Testis (tissue), 3 donors: ENCODE measurements around the gene GALNT18. TPM values are rescaled to one million over a fixed set of nuclear protein-coding genes. Genes with fewer than 3 reads are reported as not detected.
A peak's percentile ranks its signal among the peaks of the same experiment; 100 is the strongest.

Source experiments
- DNase-seq: peaks from one replicate; pipeline ENCODE4 v3.0.0-alpha.2; 2019
- H3K27ac ChIP-seq, 2 donors: fragments of 200-600 bp; sonication (generic); one replicate each; pipeline ENCODE4 v1.5.1; 2019
- H3K27me3 ChIP-seq: fragments of 200-600 bp; sonication (generic); one replicate; pipeline ENCODE4 v1.5.1; 2019
- H3K36me3 ChIP-seq: fragments of 200-600 bp; sonication (generic); one replicate; pipeline ENCODE4 v1.5.1; 2017; ENCODE audit warnings: low read depth; ENCODE audit errors: missing control alignments
- H3K4me1 ChIP-seq: fragments of 200-600 bp; sonication (generic); one replicate; pipeline ENCODE4 v1.5.1; 2019
- H3K4me3 ChIP-seq, 2 donors: fragments of 200-600 bp; sonication (generic); one replicate each; pipeline ENCODE4 v1.5.1; 2017 to 2019
- H3K9me3 ChIP-seq: fragments of 200-600 bp; sonication (generic); one replicate; pipeline ENCODE4 v1.5.1; 2017
- CTCF ChIP-seq, 3 experiments: fragments of 450-650 bp in 2 of 3; fragments of 200-600 bp in 1 of 3; sonication (generic) in 1 of 3; IDR thresholded peaks; one replicate each; pipeline ENCODE4 v1.5.1; 2016 to 2019; ENCODE audit warnings: antibody characterized with exemption in 3 of 3, mild to moderate bottlenecking in 2 of 3, moderate library complexity in 1 of 3
- POLR2A ChIP-seq: fragments of 450-650 bp; IDR thresholded peaks from one replicate; pipeline ENCODE4 v1.6.1; 2017; ENCODE audit warnings: antibody characterized with exemption, mild to moderate bottlenecking, moderate library complexity
- WGBS, 2 donors: methylation state at CpG; one replicate each; pipeline ENCODE4 v1.1.5; 2018; 5-methylcytosine and 5-hydroxymethylcytosine counted together
- intact Hi-C: fragments of 100-400 bp; cut with DNase I; formaldehyde crosslinking; loops from one replicate; pipeline ENCODE4 v1.15.1; 2023; ENCODE audit warnings: low total_unique reads
- polyA plus RNA-seq: library from polyadenylated mRNA; stranded (reverse); fragments of 350-450 nt; fragmentation: Illumina TruSeq; extraction: RNeasy Lipid Tissue Mini Kit (QIAGEN cat#74804); gene quantifications from one replicate; pipeline ENCODE4 v1.2.3, GENCODE V29; 2014; ENCODE audit warnings: low read depth, low replicate concordance; ENCODE audit not compliant: insufficient read depth
- total RNA-seq, 2 donors: library from RNA; depleted of rRNA; stranded (reverse); fragments of >200 nt; gene quantifications; one replicate each; pipeline ENCODE4 v1.2.3, GENCODE V29; 2016

GALNT18 gene
- total and polyA plus RNA-seq, 3 donors from 2014 or later, result 39.2 to 106 (median 73.9) TPM

GRCh38 chr11:11580841-11581411 lies 40.9 kb downstream of the GALNT18 start:
- H3K4me3 ChIP-seq, result no peak overlapping the region
- intact Hi-C loops, result no loop called here
- H3K4me1 ChIP-seq, result peaks cover 12% of the 10 kb centered on the region
- DNase-seq, result peak; percentile 44
- WGBS, 2 donors, result 42 to 43% methylated on average over 6 to 10 of the region's 10 CpGs
- no peaks in the 10 kb centered on the region for H3K36me3 ChIP-seq
- H3K27ac ChIP-seq, result no peak overlapping the region
- H3K27me3 ChIP-seq, result no peaks in the 10 kb centered on the region
- H3K9me3 ChIP-seq, result no peaks in the 10 kb centered on the region
- TF ChIP-seq POLR2A (no peak), CTCF (IDR thresholded peaks at IDR 0.05) (no peak)

GRCh38 chr11:11580012-11580411 lies 41.8 kb downstream of the GALNT18 start:
- Histone ChIP-seq H3K27me3 (no peaks in the 10 kb centered on the region), H3K4me3 (no peak overlapping the region), H3K36me3 (no peaks in the 10 kb centered on the region), H3K9me3 (no peaks in the 10 kb centered on the region), H3K27ac (no peak overlapping the region), H3K4me1 (peaks cover 12% of the 10 kb centered on the region)
- no peak for TF ChIP-seq CTCF (IDR thresholded peaks at IDR 0.05)
- no peak for TF ChIP-seq POLR2A
- 98 to 99% methylated on average over 5 of the region's 5 CpGs for WGBS, 2 donors
- DNase-seq, result no peak
- intact Hi-C loops, result no loop called here

- Histone ChIP-seq H3K9me3 (no peaks in the 10 kb centered on the region), H3K36me3 (no peaks in the 10 kb centered on the region), H3K27ac (no peak overlapping the region), H3K27me3 (no peaks in the 10 kb centered on the region), H3K4me1 (peaks cover 12% of the 10 kb centered on the region), H3K4me3 (no peak overlapping the region)
- no peak for TF ChIP-seq POLR2A
- no peak for TF ChIP-seq CTCF (IDR thresholded peaks at IDR 0.05)
- 83 to 91% methylated on average over 12 to 13 of the region's 13 CpGs for WGBS, 2 donors
- DNase-seq, result peak; percentile 23
- intact Hi-C loops, result no loop called here
Observed at GRCh38 chr11:11579012-11579988, 42.5 kb downstream of the GALNT18 start.

GRCh38 chr11:11577932-11578911 lies 43.6 kb downstream of the GALNT18 start:
- no peak for DNase-seq
- Histone ChIP-seq H3K36me3 (no peaks in the 10 kb centered on the region), H3K27ac (no peak overlapping the region), H3K27me3 (no peaks in the 10 kb centered on the region), H3K4me3 (no peak overlapping the region), H3K9me3 (no peaks in the 10 kb centered on the region), H3K4me1 (peaks cover 12% of the 10 kb centered on the region)
- intact Hi-C loops, result no loop called here
- TF ChIP-seq CTCF (IDR thresholded peaks at IDR 0.05) (no peak), POLR2A (no peak)
- WGBS, 2 donors, result 80 to 88% methylated on average over 15 of the region's 15 CpGs
